Endothelial cell of umbilical vein (primary cell): ENCODE measurements around the gene RHOA. TPM values are rescaled to one million over a fixed set of nuclear protein-coding genes. Genes with fewer than 3 reads are reported as not detected.

Experiments used
- BruUV-seq: library from RNA; stranded (reverse); fragments of 400-500 nt; replicated peaks from 2 replicates; lab custom pipeline; 2021; lab: Mats Ljungman, UMichigan
- CTCF ChIA-PET: fragments of 300-600, 350-600 bp; sonication (Branson Sonifier 250); formaldehyde crosslinking; loops from one replicate; lab custom pipeline; 2021; ENCODE audit warnings: antibody characterized with exemption, inconsistent platforms; lab: Charles Lee
- POLR2A ChIA-PET: fragments of 300-600, 350-600 bp; sonication (Branson Sonifier 250); formaldehyde crosslinking; loops from one replicate; lab custom pipeline; 2021; ENCODE audit warnings: antibody characterized with exemption, inconsistent platforms; lab: Charles Lee
- DNase-seq: peaks from one replicate; pipeline ENCODE4 v3.0.0-alpha.2; 2011; ENCODE audit warnings: low read depth, low spot score
- FAIRE-seq: peaks from 2 replicates; lab custom pipeline; 2011; peaks lifted over from hg19 to GRCh38; lab: Jason Lieb, UNC
- H2AFZ ChIP-seq: 2 replicates; pipeline ENCODE4 v1.6.0; 2012; ENCODE audit warnings: low read depth, low read length, control low read depth, inconsistent platforms
- H3K27ac ChIP-seq: 2 replicates; pipeline ENCODE4 v1.5.1; 2011; ENCODE audit warnings: low read depth, mild to moderate bottlenecking, control low read depth, low read length, moderate library complexity; ENCODE audit not compliant: insufficient read depth
- H3K27me3 ChIP-seq, 2 experiments: 2 replicates each; pipeline versions ENCODE4 v1.6.0 to v1.6.1; 2011; ENCODE audit warnings: low read length in 2 of 2, mixed read lengths in 1 of 2; ENCODE audit not compliant: control insufficient read depth in 2 of 2, insufficient read depth in 2 of 2
- H3K36me3 ChIP-seq, 2 experiments: 2 replicates in 1 of 2; 3 replicates in 1 of 2; pipeline ENCODE4 v1.5.1; 2011; ENCODE audit warnings: low read length in 2 of 2, mild to moderate bottlenecking in 1 of 2, moderate library complexity in 1 of 2; ENCODE audit not compliant: control insufficient read depth in 2 of 2, insufficient read depth in 2 of 2; ENCODE audit errors: extremely low read depth in 1 of 2
- H3K4me1 ChIP-seq: 3 replicates; pipeline ENCODE4 v1.5.1; 2011; ENCODE audit warnings: mild to moderate bottlenecking, low read length; ENCODE audit not compliant: control insufficient read depth, insufficient read depth; ENCODE audit errors: extremely low read depth
- H3K4me2 ChIP-seq: 2 replicates; pipeline ENCODE4 v1.6.1; 2011; ENCODE audit warnings: low read length, control low read depth, mixed read lengths; ENCODE audit not compliant: insufficient read depth
- H3K4me3 ChIP-seq, 3 experiments: fragments of 200-600 bp in 1 of 3; sonication (generic), shearing (Covaris generic) in 1 of 3; replicated peaks in 1 of 3; 2 replicates each; pipeline ENCODE4 v1.5.1; 2011 to 2016; ENCODE audit warnings: control low read depth in 3 of 3, low read length in 3 of 3, mild to moderate bottlenecking in 2 of 3, inconsistent platforms in 1 of 3, low read depth in 1 of 3, moderate library complexity in 1 of 3; ENCODE audit not compliant: insufficient read depth in 1 of 3
- H3K79me2 ChIP-seq: 2 replicates; pipeline ENCODE4 v1.6.0; 2012; ENCODE audit warnings: low read length, inconsistent platforms; ENCODE audit not compliant: control insufficient read depth, insufficient read depth
- H3K9ac ChIP-seq: replicated peaks from 2 replicates; pipeline ENCODE3; 2011; ENCODE audit warnings: low read length, control low read depth; ENCODE audit not compliant: insufficient read depth; ENCODE audit errors: extremely low read depth
- H3K9me1 ChIP-seq: replicated peaks from 3 replicates; pipeline ENCODE4 v1.6.0; 2011; ENCODE audit warnings: mild to moderate bottlenecking, low read length; ENCODE audit not compliant: control insufficient read depth, insufficient read depth; ENCODE audit errors: extremely low read depth
- H3K9me3 ChIP-seq: replicated peaks from 2 replicates; pipeline ENCODE4 v1.5.1; 2012; ENCODE audit warnings: low read length, inconsistent platforms; ENCODE audit not compliant: control insufficient read depth, insufficient read depth
- H4K20me1 ChIP-seq: replicated peaks from 2 replicates; pipeline ENCODE3; 2011; ENCODE audit warnings: mild to moderate bottlenecking, low read length; ENCODE audit not compliant: control insufficient read depth, insufficient read depth; ENCODE audit errors: extremely low read depth
- EZH2 ChIP-seq: IDR thresholded peaks from 2 replicates; pipeline ENCODE4 v1.6.1; 2012; ENCODE audit warnings: borderline replicate concordance, low read depth, mild to moderate bottlenecking, moderate library complexity, low read length, inconsistent platforms; ENCODE audit not compliant: severe bottlenecking
- FOS ChIP-seq: IDR thresholded peaks from 2 replicates; pipeline ENCODE4 v1.6.1; 2011; ENCODE audit warnings: mild to moderate bottlenecking, low read length, moderate library complexity, borderline replicate concordance; ENCODE audit not compliant: insufficient read depth
- GATA2 ChIP-seq: IDR thresholded peaks from 2 replicates; pipeline ENCODE4 v1.7.0; 2011; ENCODE audit warnings: low read depth, mild to moderate bottlenecking, moderate library complexity, mixed read lengths, low read length; ENCODE audit not compliant: insufficient read length, insufficient read depth
- JUN ChIP-seq: IDR thresholded peaks from 2 replicates; pipeline ENCODE4 v1.6.1; 2011; ENCODE audit warnings: borderline replicate concordance, low read depth; ENCODE audit not compliant: insufficient read length, insufficient read depth
- MYC ChIP-seq: IDR thresholded peaks from one replicate; pipeline ENCODE4 v1.6.1; 2011; ENCODE audit warnings: mild to moderate bottlenecking, low read depth, low read length
- POLR2A ChIP-seq: IDR thresholded peaks from 2 replicates; pipeline ENCODE4 v1.6.1; 2012; ENCODE audit warnings: low read depth, mild to moderate bottlenecking, control low read depth, low read length
- POLR2AphosphoS5 ChIP-seq: IDR thresholded peaks from 2 replicates; pipeline ENCODE4 v1.6.1; 2012; ENCODE audit warnings: low read depth, mild to moderate bottlenecking, control low read depth, low read length, moderate library complexity; ENCODE audit not compliant: insufficient read depth
- dilution Hi-C: fragments of 300-500 bp; cut with MboI; formaldehyde crosslinking; loops from one replicate; pipeline ENCODE4 v1.15.0; 2019; ENCODE audit warnings: low sequenced_read_pairs; ENCODE audit not compliant: extremely low pct_ligation_motif_present
- intact Hi-C: fragments of 100-400 bp; cut with micrococcal nuclease; formaldehyde crosslinking; loops from one replicate; pipeline ENCODE4 v1.10.0; 2022
- polyA plus RNA-seq, 4 experiments: library from polyadenylated mRNA; depleted of rRNA in 3 of 4; stranded (reverse) in 3 of 4; unstranded in 1 of 4; fragments of >200 nt; gene quantifications; 2 replicates each; pipeline versions ENCODE4 v1.2.1 to v1.2.3, GENCODE V29; 2011 to 2012; ENCODE audit warnings: missing spikeins in 1 of 4
- total RNA-seq: library from RNA; stranded (reverse); gene quantifications from 2 replicates; pipeline ENCODE4 v1.2.3, GENCODE V29; 2021
- TF ChIP-seq, protein P1 (sequence below): IDR thresholded peaks from 2 replicates; pipeline ENCODE4 v1.6.1; 2011; ENCODE audit not compliant: insufficient read depth, insufficient read length
- TF ChIP-seq, protein P2 (sequence below), 2 donors: IDR thresholded peaks; 1 replicate in 1 of 2; 2 replicates in 1 of 2; pipeline ENCODE4 v1.5.1; 2011; ENCODE audit warnings: low read length in 2 of 2, mild to moderate bottlenecking in 2 of 2, moderate library complexity in 2 of 2, control low read depth in 1 of 2, inconsistent platforms in 1 of 2, low read depth in 1 of 2; ENCODE audit not compliant: insufficient read depth in 1 of 2; ENCODE audit errors: extremely low read depth in 1 of 2

Gene RHOA
- total and polyA plus RNA-seq, 2 donors (not counting 3 experiments of a cell fraction or from before 2014, with no cell fraction given), result 450 to 580 TPM

DNA sequence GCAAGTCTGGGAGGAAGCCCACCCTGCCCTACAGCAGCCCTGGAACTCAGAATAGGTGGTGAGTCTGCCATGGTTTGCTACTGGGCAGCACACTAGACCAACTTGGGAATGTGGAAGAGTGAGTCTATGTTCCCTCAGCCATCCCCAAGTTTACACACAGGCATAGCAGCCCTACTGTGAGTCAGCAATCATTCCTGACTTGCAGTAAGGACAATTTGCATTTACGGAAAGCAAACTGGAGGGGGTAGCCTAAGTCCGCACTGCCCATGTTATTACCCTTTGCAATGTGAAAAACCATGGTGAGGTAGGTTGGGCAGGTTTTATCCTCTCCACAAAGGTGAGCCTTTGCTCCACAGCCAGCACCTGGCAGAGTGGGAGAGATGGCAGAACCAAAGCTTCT lies 5.1 kb upstream of the RHOA start:
- Histone ChIP-seq H3K27me3 (no peaks in the 10 kb centered on the region), H3K4me2 (no peak overlapping the region), H3K36me3 (peaks cover 0 to 8% of the 10 kb centered on the region in 2 experiments), H3K9ac (no peak overlapping the region), H3K4me1 (peaks cover 20% of the 10 kb centered on the region), H3K9me3 (no peaks in the 10 kb centered on the region), H3K9me1 (no peaks in the 10 kb centered on the region), H4K20me1 (no peaks in the 10 kb centered on the region), H3K4me3 (no peak overlapping the region), H3K79me2 (peaks cover 15% of the 10 kb centered on the region), H3K27ac (no peak overlapping the region), H2AFZ (no peak overlapping the region)
- CTCF ChIA-PET, result interaction anchor here (0.7 kb wide), 1 partner anchor 12 kb away, joined by 3 read pairs; the partner anchor contains the start of gene NICN1
- intact Hi-C loops, result no loop called here
- dilution Hi-C loops, result no loop called here
- TF ChIP-seq POLR2A (no peak), FOS (no peak), JUN (no peak), EZH2 (no peak), GATA2 (no peak), MYC (no peak), POLR2AphosphoS5 (no peak)
- TF ChIP-seq, protein P1, sequence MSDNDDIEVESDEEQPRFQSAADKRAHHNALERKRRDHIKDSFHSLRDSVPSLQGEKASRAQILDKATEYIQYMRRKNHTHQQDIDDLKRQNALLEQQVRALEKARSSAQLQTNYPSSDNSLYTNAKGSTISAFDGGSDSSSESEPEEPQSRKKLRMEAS, result no peak
- TF ChIP-seq, protein P2, sequence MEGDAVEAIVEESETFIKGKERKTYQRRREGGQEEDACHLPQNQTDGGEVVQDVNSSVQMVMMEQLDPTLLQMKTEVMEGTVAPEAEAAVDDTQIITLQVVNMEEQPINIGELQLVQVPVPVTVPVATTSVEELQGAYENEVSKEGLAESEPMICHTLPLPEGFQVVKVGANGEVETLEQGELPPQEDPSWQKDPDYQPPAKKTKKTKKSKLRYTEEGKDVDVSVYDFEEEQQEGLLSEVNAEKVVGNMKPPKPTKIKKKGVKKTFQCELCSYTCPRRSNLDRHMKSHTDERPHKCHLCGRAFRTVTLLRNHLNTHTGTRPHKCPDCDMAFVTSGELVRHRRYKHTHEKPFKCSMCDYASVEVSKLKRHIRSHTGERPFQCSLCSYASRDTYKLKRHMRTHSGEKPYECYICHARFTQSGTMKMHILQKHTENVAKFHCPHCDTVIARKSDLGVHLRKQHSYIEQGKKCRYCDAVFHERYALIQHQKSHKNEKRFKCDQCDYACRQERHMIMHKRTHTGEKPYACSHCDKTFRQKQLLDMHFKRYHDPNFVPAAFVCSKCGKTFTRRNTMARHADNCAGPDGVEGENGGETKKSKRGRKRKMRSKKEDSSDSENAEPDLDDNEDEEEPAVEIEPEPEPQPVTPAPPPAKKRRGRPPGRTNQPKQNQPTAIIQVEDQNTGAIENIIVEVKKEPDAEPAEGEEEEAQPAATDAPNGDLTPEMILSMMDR (IDR thresholded peaks at IDR 0.05; ENCODE audit: extremely low read depth in 1 of 2, insufficient read depth in 1 of 2, low read depth in 1 of 2, low read length in 2 of 2), result no peak
- BruUV-seq, result no TSS peak
- DNase-seq, result no peak
- POLR2A ChIA-PET, result interaction anchor here (0.6 kb wide), 1 partner anchor 9 kb away, joined by 4 read pairs; no protein-coding TSS in a partner anchor
- no peak for FAIRE-seq
